ENCODE measurements around the gene ABLIM2.

The ABLIM2 gene

GRCh38 chr4:8168232-8168631 is 9.6 kb upstream of the ABLIM2 start:
- no peak overlapping the region for H3K27ac ChIP-seq (replicated peaks)
- DNase-seq (ENCODE audit: low read depth in 1 of 2, low spot score in 1 of 2), result no peak
- peaks cover 4% of the 10 kb centered on the region for H3K27me3 ChIP-seq (ENCODE audit: insufficient read depth, poor library complexity, severe bottlenecking)
- TF ChIP-seq GABPA (IDR thresholded peaks at IDR 0.05; ENCODE audit: low read depth) (no peak), CTCF (IDR thresholded peaks at IDR 0.05; ENCODE audit: insufficient read depth, low read length) (peak; percentile 4)
- no peak overlapping the region for H3K4me3 ChIP-seq (replicated peaks; ENCODE audit: insufficient read depth, low read length)

- Histone ChIP-seq H3K27me3 (ENCODE audit: insufficient read depth, poor library complexity, severe bottlenecking) (peaks cover 4% of the 10 kb centered on the region), H3K27ac (replicated peaks) (no peak overlapping the region), H3K4me3 (replicated peaks; ENCODE audit: insufficient read depth, low read length) (no peak overlapping the region)
- TF ChIP-seq REST (IDR thresholded peaks at IDR 0.05; ENCODE audit: insufficient replicate concordance, low read depth), result no peak
- TF ChIP-seq SPI1 (IDR thresholded peaks at IDR 0.05; ENCODE audit: borderline replicate concordance, low read depth), result no peak
- no peak for TF ChIP-seq GABPA (IDR thresholded peaks at IDR 0.05; ENCODE audit: low read depth)
- TF ChIP-seq CTCF (IDR thresholded peaks at IDR 0.05; ENCODE audit: insufficient read depth, low read length), result no peak
- no peak for TF ChIP-seq POLR2AphosphoS5 (IDR thresholded peaks at IDR 0.05; ENCODE audit: low read depth)
- DNase-seq (ENCODE audit: low read depth in 1 of 2, low spot score in 1 of 2), result peak; percentile 45 to 72
Observed at GRCh38 chr4:8167815-8168214, 9.2 kb upstream of the ABLIM2 start.

- peak; percentile 14 to 51 for DNase-seq (ENCODE audit: low read depth in 1 of 2, low spot score in 1 of 2)
- H3K4me3 ChIP-seq (replicated peaks; ENCODE audit: insufficient read depth, low read length), result no peak overlapping the region
- TF ChIP-seq GABPA (IDR thresholded peaks at IDR 0.05; ENCODE audit: low read depth) (no peak), SPI1 (IDR thresholded peaks at IDR 0.05; ENCODE audit: borderline replicate concordance, low read depth) (peak; percentile 79)
- peaks cover 4% of the 10 kb centered on the region for H3K27me3 ChIP-seq (ENCODE audit: insufficient read depth, poor library complexity, severe bottlenecking)
- H3K27ac ChIP-seq (replicated peaks), result no peak overlapping the region
Observed at GRCh38 chr4:8167291-8167690, 8.7 kb upstream of the ABLIM2 start.

GRCh38 chr4:8165374-8165896 is 6.8 kb upstream of the ABLIM2 start:
- Histone ChIP-seq H3K27ac (replicated peaks) (no peak overlapping the region), H3K4me3 (replicated peaks; ENCODE audit: insufficient read depth, low read length) (no peak overlapping the region), H3K27me3 (ENCODE audit: insufficient read depth, poor library complexity, severe bottlenecking) (no peaks in the 10 kb centered on the region)
- DNase-seq (ENCODE audit: low read depth in 1 of 2, low spot score in 1 of 2), result no peak
- TF ChIP-seq REST (IDR thresholded peaks at IDR 0.05; ENCODE audit: insufficient replicate concordance, low read depth), result no peak
- TF ChIP-seq POLR2AphosphoS5 (IDR thresholded peaks at IDR 0.05; ENCODE audit: low read depth), result no peak
- no peak for TF ChIP-seq CTCF (IDR thresholded peaks at IDR 0.05; ENCODE audit: insufficient read depth, low read length)
- no peak for TF ChIP-seq SPI1 (IDR thresholded peaks at IDR 0.05; ENCODE audit: borderline replicate concordance, low read depth)
- TF ChIP-seq GABPA (IDR thresholded peaks at IDR 0.05; ENCODE audit: low read depth), result no peak
